ENCODE measurements around the gene USH2A.
"Not testable (repeated sequence)": the region's sequence is repeated elsewhere in the genome, so short reads cannot be mapped to it uniquely, and the experiment has no call there.

USH2A gene

DNA sequence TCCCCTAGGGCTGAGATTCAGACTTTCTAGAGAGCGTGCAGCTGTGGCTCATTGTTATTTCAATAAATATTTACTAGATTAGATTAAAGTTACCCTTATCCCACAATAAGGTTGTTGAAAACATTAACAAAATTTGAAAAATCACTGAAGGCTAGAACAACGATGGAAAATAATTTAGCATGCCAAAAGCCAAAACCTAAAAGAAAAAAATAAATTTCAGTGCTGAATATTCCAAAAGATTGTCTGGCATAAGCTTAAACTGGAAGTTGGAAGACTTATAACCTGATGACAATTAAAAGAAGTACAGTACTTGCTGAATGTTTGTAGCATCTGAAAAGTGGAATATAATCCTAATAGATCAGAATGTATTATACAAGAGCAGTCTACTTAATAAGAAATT lies 221.3 kb downstream of the USH2A start:
- no peak for DNase-seq (ENCODE audit: low spot score)

DNA sequence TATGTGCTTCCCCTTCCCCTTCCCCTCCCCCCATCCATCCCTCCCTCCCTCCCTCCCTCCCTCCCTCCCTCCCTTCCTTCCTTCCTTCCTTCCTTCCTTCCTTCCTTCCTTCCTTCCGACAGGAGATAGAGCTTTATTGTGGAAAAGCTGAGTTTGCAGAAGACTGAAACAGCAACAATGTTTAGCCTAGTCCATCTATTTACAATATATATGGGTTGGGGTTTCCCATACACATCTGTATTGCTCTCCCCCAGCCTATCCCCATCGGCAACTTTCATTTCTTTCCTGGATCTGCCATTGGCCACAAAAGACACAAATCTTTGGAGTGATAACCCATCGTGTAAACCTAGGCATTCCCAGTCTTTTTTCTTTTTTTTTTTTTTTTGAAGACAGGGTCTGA lies 222.3 kb downstream of the USH2A start:
- no peak for DNase-seq (ENCODE audit: low spot score)

DNA sequence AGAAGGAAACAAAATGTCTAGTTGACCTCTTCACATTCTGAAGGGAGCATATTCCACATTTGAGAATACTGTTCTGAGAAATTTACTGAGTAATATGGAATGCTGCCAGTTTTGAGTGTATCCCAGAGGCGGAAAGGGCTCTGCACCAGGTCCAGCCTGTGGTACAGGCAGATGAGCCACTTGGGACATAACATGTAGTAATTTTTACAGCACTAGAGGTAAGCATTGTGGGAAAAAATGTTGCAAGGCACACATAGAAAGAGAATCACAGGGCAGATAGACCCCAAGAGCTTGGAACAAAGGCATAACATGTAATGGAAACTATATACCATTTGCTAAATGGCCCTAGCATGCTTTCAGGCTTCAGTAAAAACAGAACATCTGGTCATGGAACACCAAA lies 228.5 kb downstream of the USH2A start:
- no peak for DNase-seq (ENCODE audit: low spot score)

DNA sequence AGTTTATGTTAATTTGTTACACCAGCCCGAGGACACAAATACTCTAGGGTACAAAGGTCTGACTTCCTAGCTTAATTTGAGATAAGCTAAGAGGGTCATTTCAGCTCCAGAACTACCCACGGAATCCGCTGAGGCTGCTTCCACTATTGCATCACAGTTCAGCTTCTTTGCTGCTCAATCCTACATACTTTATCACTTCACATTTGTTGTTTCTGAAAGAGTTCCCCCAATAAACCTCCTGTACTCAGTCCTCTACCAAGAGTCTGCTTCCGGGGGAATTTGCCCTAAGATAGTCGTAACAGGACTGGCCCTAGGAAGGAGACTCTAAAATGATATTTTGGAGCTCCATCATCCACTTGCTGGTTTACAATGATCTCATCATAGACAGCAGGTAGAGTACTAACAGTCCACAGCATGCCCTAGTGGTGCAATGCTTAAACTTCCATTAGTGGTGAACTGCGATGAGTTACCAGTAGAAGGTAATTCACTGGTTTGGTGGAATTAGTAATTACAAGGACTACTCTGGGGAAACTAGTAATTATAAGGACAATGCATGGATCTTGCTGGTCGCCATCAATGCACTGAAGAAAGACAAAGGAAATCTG lies 229.3 kb downstream of the USH2A start:
- DNase-seq (ENCODE audit: low spot score) = no peak

DNA sequence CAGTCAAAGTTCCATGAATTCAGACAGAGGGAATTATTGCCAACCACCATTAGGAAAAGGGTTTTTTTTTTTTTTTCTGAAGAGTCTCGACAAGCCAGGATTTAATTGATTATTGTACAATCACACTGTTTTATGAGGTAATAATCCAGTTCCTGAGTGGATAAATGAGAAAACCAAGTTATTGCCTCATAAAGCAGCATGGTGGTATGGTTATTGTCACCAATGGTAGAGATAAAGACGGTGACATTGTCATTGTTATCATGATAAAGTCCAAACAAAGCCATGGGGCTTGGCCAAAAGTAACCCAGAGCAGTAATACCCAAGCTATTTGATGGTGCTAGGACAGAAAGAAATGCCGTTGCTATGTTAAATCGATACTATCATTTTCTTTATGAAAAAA lies 232.8 kb downstream of the USH2A start:
- no peak for DNase-seq (ENCODE audit: low spot score)

DNA sequence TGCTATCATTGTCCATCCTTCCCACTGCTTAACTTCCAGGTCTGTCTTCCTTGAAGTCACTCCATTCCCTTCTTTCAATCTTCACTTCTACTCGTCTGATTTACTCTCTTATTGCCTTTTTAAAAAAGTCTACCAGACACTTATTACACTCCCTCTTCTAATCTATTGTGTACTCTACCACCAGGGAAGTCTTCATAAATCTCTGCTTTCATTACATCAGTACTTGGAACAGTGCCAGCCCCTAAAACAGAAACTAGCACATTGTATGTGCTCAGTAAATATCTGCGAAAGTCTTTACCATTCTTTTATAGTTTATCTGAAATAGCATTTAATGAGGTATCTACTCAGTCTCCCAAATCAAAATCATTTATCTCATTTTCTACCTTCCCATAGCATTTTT lies 236.4 kb downstream of the USH2A start:
- no peak for DNase-seq (ENCODE audit: low spot score)

DNA sequence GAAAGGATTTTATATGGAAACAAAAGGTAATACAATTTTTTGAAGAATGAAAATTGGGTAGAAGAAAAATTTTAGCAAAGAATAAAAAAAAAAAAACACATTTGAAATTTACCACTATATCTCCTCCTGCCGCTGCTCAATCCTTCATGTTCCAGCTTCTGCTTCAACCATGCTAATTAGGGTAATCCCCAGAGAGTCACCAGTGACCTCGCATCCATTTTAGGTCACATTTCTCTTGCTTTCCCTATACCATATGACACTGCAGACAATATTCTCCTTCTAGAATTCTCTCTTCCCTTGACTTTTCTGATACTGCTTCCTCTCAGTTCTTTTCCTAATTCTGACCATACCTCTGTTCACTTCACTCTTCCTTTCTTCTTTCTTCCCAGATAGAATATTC lies 237.1 kb downstream of the USH2A start:
- no peak for DNase-seq (ENCODE audit: low spot score)

DNA sequence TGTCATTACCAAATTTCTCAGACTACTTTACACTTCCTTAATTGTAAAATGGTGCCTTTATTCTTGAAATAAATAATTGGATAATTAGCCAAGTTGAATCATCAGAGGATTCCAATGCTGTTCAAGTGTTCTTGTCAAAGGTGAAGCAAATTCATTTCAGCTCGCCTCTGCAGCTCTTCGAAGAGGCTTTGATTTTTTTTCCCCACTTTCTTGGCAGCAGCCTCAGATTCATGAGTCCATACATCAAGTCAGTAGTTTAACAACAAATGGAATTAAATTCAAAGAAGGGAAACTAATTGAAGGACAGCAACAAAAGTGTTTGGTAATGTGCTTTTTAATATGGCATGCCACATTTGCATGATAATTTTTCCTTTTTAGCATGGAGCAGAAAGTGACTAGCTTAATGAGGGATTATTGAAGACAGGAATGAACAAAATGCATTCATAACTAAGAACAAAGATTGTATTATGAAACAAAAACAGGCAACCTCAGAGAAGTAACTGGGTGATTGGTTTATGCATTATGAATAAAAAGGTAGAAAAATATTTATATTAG lies 239.0 kb downstream of the USH2A start:
- DNase-seq (ENCODE audit: low spot score) = no peak

DNA sequence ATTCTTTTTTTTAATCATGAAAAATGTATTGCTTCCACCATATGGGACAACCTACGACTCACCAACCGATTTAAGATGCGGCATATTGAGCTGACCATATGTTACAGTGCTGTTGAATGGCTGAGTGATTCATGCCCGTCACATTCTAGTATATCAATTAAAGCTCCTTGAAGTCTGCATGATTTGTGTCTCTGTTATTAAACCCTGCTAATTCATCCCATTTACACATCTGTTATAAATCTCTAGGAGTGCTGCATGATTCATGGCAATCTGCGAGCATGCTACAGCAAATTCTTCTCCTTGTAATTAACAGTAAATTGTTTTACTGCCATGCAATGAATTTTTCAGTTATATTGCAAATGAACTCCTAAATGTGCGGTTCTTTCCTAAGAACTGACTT lies 239.8 kb downstream of the USH2A start:
- no peak for DNase-seq (ENCODE audit: low spot score)

DNA sequence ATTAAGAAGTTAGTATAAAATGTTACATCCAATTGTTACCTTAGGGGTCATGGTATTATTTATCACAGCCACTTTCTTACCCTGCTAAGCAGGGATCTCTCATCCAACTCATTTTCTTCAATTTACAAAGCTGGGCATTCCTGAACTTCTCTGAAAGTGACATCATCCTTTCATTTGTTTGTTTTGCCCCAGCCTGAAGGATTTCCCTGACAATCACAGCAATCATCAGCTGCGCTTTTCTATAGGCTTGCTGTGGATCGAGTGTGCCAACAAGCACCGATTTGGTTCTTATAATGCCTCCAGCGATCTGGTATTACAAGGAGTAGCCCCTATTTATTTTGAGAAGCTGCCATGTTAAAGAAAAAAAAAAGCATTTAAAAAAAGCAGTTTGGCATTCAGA lies 240.2 kb downstream of the USH2A start:
- peak; percentile 32 for DNase-seq (ENCODE audit: low spot score)

DNA sequence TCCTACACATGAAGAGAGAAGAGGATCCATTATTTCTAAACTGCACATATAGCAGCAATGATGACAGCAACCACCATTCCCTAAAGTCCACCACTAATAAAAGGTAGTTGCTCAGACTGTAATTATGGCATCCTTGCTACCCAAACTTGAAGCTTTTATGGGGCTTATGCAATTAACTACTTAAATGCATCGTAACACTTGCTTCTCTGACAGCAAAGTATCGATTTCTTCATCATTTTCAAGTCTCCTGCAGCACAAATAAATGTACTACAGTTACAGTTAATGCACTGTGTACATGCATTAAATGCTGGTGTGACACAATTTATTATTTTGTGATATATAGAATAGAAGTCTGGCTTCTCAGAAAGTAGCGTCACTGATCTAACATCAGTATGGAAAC lies 241.7 kb downstream of the USH2A start:
- no peak for DNase-seq (ENCODE audit: low spot score)

DNA sequence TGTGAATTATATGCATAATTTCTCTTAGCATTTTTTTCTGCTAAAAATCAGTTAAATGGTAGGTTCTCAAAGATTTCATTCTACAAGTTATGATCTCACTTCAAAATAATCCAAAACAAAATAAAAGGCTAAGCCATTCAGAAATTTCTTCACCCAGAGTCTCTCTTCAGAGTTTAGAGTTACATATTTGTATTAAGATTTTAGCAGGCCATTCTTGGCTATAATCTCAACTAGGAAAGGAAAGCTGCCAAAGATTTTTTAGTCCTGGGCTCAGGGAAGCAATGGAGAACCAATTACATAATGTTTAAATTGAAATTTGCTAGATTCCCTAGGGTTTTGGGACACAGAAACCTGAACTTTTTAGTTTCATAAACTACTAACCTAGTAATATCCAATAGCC lies 245.0 kb downstream of the USH2A start:
- no peak for DNase-seq (ENCODE audit: low spot score)

DNA sequence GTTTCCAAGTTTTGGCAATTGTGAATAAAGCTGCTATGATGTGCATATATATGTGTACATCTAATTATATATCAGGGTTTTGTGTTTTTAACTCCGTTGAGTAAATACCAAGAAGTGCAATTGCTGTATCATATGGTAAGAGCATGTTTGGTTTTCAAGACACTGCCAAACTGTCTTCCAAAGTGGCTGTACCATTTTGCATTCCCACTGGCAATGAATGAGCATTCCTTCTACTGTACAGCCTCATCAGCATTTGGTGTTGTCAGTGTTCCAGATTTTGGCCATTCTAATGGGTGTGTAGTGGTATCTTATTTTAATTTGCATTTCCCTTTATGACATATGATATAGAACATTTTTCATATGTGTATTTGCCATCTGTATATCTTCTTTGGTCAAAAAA lies 246.3 kb downstream of the USH2A start:
- DNase-seq (ENCODE audit: low spot score) = no peak

DNA sequence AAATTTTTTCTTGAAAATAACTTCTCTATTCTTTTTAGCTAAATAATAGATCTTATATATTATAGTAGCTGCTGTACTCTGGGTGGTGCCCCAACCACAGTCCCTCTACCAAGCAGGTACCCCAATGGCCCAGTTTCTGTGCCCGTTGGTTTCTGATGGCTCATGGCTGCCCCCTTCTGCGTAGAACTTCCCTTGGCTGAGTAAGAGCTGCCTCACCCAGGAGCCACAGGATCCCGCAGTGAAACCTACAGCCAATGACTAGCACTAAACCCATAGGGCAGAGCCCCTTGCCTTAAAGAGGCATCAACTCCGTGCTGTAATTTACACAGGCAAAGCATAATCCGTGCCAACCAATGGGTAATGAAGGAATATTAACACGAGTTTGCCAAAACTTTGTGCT lies 247.5 kb downstream of the USH2A start:
- DNase-seq (ENCODE audit: low spot score) = peak; percentile 18

DNA sequence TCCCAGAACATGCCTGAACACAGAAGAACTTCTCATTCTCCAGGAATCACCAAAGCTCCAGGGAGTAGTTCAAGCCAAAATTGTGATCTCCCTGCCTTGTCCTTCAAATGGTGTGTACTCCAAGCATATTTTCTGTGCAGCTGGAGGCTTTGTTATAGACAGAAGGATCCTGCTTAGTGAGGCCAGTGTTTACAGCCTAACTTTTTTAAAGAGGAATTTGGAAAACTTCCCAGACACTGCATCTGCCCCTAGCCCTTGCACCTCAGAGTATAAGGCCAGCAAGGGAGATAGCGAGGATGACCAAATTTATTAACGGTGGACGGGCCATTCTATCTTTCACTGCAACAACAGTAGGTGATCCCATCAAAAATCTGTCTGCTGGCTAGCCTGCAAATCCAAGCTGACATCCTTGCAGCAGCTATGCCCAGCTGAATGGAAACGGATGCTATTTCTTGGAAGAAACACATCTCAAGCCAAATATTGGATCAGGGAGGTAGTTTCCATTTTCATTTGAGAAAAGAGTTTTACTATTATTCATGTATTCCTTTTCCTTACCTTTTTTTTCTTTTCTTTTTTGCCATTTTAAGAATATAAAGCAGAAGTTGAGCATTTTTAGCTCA lies 249.8 kb downstream of the USH2A start:
- DNase-seq (ENCODE audit: low spot score) = no peak

DNA sequence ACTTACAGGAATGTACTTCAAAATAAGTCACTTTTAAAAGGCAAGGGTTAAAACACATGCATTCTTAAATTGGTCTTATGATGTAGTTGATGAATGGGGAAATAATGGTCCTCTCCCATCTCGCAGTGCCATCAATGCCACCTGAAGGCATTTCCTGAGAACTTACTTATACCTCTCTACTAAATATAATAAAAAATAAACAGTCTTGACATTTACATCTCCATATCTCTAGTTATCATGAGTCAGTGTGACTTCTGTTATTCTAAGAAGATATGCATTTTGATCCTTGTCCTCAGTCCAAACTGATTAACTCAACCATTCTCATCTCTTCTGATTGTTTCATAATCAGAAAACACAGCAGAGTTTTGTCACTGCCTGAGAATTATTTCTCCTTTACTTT lies 253.9 kb downstream of the USH2A start:
- DNase-seq (ENCODE audit: low spot score) = no peak

DNA sequence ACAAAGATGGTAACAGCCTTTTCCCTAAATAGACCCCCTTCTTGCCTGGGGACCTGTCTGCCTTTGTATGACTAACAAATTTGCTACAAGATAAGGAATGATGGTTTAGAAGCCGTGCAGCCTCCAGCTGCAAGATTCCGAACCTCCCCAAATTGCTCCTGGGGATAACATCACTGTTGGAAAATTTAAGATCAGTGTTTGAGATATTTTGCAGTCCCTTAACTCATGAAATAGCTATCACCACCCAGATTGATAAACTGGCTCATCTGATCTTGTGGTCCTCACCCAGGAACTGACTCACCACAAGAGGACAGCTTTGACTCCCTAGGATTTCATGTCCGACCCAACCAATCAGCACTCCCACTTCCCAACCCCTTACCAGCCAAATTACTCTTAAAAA lies 254.7 kb downstream of the USH2A start:
- DNase-seq (ENCODE audit: low spot score) = no peak

DNA sequence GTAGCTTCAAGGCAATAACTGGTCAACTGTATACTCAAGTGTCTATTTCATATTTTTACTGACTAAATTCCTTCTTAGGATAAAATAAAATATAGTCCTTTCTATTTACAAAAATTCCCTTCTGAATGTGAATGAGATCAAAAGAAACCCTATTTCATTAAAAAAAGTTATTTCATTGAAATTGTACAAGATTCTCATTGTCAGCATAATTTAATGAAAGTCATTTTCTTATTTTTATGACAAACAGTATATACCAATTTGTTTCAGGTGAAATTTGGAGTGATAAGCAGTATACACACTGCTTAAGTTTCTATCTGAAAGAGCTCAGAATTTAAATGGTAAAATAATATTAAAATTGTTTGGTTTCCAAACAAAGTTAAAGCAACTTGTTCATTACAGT lies 269.2 kb downstream of the USH2A start:
- DNase-seq (ENCODE audit: low spot score) = no peak

DNA sequence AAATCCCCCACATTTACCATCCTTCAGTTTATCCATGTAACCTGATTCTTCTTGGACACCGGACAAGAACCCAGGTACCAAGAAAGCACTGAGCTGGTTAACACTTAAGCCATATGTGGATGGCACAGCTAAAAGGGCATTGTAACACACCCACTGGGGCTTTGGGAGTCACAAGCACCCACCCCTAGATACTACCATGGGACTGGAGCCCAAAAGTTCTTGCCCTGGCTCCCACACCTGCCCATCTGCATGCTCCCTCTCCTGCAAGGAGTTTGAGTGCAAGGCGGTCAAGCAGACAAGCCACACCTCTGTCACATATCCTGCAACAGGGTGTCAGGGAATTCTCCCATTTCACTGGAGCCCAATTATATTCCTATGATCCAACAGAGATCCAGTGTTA lies 270.1 kb downstream of the USH2A start:
- no peak for DNase-seq (ENCODE audit: low spot score)

DNA sequence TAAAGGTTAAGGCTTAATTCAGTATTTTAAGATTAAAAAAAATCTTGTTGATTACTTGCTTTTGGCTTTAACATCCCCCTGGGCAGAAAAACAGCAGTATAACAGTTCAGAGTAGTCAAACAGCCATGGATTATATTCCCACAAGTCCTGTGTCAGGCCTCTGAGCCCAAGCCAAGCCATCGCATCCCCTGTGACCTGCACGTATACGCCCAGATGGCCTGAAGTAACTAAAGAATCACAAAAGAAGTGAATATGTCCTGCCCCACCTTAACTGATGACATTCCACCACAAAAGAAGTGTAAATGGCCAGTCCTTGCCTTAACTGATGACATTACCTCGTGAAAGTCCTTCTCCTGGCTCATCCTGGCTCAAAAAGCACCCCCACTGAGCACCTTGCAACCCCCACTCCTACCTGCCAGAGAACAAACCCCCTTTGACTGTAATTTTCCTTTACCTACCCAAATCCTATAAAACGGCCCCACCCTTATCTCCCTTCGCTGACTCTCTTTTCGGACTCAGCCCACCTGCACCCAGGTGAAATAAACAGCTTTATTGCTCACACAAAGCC lies 277.7 kb downstream of the USH2A start:
- DNase-seq (ENCODE audit: low spot score) = not testable (repeated sequence)

DNA sequence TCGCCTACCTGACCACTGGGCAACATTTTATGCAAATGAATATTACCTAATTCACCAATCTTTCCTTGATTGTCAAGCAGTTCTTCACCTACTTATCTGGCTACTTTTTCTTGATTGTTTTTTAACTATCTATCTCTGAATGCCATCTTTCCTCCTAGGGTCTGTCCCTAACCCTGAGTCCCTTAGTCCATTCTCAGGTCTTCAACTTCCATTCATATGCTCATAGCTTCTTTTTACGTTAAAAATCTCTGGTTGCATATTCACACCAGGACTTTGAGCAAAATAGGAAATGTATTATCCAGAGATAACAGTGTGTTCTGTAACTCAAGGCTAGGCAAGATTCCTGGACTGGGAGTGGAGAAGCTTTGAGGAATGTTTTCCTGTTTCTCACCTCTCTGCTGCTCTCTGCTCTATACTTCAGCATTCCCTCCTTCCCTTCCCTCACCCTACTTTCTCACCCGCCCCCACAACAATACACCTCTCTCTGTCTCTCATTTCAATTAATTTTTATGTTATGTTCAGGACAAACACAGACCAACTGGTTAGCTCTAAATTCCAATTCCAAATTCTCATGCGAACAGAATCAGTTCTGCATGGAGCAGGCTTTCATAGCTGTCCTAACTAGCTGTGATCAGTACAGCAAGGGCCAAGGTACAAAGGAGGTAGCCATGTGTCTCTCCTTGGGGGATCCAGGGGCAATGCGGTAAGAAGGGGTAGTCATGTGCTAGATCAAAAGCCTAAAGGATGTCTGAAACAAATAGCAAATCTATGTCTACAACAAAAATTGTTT lies 278.4 kb downstream of the USH2A start:
- DNase-seq (ENCODE audit: low spot score) = peak; percentile 11

DNA sequence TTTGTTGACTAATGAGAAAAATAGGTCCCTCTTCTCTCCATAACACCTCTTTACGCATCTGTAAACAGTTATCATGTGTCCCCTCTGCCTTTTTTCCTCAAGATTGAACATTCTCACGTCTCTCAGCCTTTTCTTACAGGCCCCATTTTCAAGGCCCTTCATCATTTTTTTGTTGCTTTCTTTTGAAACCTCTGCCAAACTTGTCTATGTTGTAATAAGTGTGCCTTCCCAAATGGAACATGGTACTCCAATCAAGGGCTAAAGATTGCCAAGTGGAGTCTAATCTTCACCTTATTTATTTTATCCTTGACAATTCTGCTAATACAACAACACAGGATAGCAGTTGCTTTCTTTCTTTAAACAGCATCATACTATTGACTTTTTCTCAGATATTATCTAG lies 280.3 kb downstream of the USH2A start:
- DNase-seq (ENCODE audit: low spot score) = no peak
